GM12865 (cell line): ENCODE data around the gene TMEM161A.

Experiments
- DNase-seq: peaks from one replicate; pipeline ENCODE4 v3.0.0; 2010; ENCODE audit warnings: low read depth
- H3K4me3 ChIP-seq: 2 replicates; pipeline ENCODE4 v1.5.1; 2011; ENCODE audit warnings: mild to moderate bottlenecking, low read depth, low read length, control low read depth
- CTCF ChIP-seq: IDR thresholded peaks from 2 replicates; pipeline ENCODE4 v1.5.1; 2011; ENCODE audit warnings: low read length, control low read depth, low read depth, inconsistent platforms; ENCODE audit not compliant: insufficient read depth; ENCODE audit errors: missing control alignments

Gene TMEM161A

GRCh38 chr19:19132912-19133311 lies 5.4 kb downstream of the TMEM161A start:
- no peak for DNase-seq
- TF ChIP-seq CTCF: no peak
- no peak overlapping the region for H3K4me3 ChIP-seq

DNA sequence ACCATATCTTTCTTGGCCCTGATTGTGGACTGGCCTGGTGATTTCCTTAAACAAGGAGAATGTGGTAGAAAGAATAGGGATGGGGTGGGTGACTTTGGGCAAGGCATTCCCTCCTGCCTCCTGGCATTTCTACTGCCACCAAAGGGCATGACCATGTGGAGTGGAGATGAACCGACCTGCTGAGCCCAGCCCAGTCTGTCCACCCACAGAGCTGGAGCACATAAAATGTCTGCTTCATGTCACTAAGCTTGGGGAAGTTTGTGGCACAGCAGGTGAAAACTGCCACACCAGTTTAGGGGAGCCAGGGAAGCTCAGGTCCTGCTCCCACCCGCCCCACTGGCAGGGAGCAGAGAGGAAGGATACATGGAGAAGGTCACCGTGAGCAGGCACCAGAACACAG lies 6.3 kb downstream of the TMEM161A start:
- no peak for TF ChIP-seq CTCF
- no peak for DNase-seq
- H3K4me3 ChIP-seq: no peak overlapping the region

DNA sequence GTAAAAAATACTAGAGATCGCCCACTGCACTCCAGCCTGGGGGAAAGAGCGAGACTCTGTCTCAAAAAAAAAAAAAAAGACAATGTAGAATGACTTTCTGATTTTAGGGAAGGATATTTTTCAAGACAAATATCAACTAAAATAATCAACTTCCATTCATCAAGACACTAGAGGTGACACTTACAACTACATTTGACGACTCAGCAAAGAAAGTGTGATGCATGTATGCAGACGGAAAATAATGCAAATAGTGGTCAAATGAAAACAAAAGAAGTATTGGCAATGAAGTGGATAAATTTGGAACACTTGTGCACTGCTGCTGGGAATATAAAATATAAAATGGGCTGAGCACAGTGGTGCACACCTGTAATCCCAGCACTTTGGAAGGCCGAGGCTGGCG lies 12.2 kb downstream of the TMEM161A start:
- TF ChIP-seq CTCF: no peak
- H3K4me3 ChIP-seq: no peak overlapping the region
- no peak for DNase-seq

GRCh38 chr19:19123386-19123785 lies 14.9 kb downstream of the TMEM161A start:
- H3K4me3 ChIP-seq: no peak overlapping the region
- DNase-seq: no peak
- no peak for TF ChIP-seq CTCF

- DNase-seq: no peak
Measured at GRCh38 chr19:19122902-19123301, 15.4 kb downstream of the TMEM161A start.

GRCh38 chr19:19121371-19121770 lies 16.9 kb downstream of the TMEM161A start:
- no peak overlapping the region for H3K4me3 ChIP-seq
- no peak for TF ChIP-seq CTCF
- DNase-seq: no peak

More at GRCh38 chr19:19122902-19123301, 15.4 kb downstream of the TMEM161A start:
- no peak overlapping the region for H3K4me3 ChIP-seq
- TF ChIP-seq CTCF: no peak
